GM18858 (cell line): ENCODE data around the gene SORL1.
"Not testable (repeated sequence)": the region's sequence is repeated elsewhere in the genome, so short reads cannot be mapped to it uniquely, and the experiment has no call there.

Source experiments
- ATAC-seq: cut with Tn5 transposase; IDR thresholded peaks from one replicate; pipeline ENCODE4 v1.9.1; 2021; ENCODE audit not compliant: unreplicated experiment

Gene SORL1

DNA sequence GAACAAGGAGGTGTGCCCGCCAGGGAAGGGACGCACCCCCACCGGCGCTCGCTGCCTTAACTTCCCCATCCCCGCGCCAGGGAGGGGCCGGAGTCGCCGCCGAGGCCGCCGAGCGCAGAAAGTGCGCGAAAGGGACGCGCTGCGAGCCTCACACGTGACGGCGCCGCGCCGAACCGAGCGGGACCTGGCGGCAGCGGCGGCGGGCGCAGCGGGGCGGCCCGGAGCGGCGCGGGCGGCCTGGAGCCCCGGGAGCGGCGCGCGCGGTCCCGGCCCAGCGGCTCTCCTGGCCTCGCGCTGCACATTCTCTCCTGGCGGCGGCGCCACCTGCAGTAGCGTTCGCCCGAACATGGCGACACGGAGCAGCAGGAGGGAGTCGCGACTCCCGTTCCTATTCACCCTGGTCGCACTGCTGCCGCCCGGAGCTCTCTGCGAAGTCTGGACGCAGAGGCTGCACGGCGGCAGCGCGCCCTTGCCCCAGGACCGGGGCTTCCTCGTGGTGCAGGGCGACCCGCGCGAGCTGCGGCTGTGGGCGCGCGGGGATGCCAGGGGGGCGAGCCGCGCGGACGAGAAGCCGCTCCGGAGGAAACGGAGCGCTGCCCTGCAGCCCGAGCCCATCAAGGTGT lies at the start of gene SORL1:
Gene SORL1, plus strand, starts transcription at position 329 of the 623 bp plus-strand sequence. Its CDS starts 18 bp downstream, at position 347.
- no peak for ATAC-seq

DNA sequence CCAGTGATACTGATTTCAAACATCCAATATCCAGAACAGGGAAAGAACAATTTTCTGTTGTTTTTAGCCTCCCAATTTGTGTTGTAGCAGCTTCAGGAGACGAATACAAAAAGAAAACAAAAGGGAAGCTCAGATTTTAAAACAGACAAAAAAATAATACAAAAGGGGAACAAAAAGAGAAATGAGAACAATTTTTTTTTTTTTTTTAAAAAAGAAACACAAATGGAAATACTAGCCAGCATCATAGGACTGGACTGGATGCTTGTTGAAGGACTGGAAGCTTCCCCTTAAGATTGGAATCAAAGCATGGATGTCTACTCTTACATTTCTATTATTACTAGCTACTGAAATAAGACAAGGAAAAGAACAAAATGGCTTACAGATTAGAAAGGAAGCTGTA lies 46.5 kb upstream of the SORL1 start:
- no peak for ATAC-seq

DNA sequence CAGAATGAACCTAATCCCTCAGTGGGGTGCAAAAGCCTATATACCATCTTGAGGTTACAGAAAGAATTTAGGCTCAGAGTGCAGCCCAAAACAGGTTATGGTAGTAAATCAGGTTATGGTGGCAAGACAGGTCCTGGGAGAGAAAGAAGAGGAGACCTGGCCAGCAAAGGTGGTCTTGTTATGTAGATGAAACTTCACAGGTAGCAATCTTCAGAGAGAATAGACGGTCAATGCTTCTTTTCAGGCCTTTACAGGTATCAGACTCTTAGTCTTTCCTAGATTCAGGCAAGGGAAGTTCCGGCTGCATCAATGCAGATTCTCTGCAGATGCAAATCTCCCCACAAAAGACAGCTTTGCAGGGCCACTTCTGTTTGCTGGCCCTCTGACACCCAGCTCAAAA lies 45.8 kb upstream of the SORL1 start:
- no peak for ATAC-seq

GRCh38 chr11:121408830-121409229 lies 43.3 kb upstream of the SORL1 start:
- ATAC-seq: no peak

DNA sequence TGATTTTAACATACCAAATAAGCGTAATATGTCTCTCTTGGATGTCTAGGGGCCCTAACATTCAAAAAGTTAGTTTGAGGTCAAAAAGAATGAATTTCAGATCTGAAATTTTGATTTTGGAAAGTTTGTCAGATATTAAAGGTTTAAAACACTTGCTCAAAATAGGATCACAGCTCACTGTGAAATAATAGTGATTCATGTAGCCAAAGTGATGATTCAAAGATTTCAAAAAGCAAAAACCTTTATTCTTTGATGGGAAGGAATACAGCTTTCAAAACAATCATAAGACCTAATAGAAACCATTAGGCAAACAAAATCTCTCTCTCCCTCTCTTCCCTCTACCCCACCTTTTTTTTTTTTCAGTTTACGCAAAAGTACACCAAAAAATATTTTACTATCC lies 42.1 kb upstream of the SORL1 start:
- not testable (repeated sequence) for ATAC-seq

DNA sequence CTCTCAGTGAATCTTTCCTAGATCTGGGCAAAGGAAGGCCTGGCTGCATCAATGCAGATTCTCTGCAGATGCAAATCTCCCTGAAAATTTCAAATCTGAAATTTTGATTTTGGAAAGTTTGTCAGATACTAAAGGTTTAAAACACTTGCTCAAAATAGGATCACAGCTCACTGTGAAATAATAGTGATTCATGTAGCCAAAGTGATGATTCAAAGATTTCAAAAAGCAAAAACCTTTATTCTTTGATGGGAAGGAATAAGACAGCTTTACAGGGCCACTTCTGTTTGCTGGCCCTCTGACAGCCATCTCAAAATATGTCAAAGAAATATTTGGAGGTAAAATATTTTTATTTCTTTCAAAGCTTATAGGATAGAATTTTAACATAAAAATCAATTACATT lies 40.8 kb upstream of the SORL1 start:
- not testable (repeated sequence) for ATAC-seq

DNA sequence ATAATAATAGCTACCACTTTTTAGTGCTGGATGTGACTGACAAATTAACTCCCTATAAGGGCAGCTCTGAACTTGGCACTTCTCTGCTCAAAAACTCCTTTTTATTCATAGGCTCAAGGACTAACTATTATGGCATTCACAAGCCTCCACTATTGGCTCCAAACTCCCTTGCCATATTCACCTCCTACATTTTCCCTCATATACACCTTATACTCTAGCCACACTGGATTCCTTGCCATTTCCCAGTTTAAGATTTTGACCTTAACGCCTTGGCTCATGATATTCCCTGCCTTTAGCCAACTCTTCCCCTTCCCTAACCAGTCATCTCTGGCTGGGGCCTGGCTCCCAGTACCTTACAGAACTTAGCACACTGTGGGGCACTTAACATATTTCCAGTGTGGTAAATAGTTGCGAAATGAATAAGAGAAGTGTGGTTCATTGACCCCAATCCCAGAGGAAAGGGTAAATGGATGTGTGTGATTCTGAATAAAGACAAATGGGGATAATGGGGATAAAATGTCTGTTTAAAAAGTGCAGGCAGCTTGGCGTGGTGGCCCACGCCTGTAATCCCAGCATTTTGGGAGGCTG lies 40.0 kb upstream of the SORL1 start:
- ATAC-seq: no peak

- ATAC-seq: no peak
These were observed 39.3 kb upstream of the SORL1 start for GRCh38 chr11:121412711-121413415.

DNA sequence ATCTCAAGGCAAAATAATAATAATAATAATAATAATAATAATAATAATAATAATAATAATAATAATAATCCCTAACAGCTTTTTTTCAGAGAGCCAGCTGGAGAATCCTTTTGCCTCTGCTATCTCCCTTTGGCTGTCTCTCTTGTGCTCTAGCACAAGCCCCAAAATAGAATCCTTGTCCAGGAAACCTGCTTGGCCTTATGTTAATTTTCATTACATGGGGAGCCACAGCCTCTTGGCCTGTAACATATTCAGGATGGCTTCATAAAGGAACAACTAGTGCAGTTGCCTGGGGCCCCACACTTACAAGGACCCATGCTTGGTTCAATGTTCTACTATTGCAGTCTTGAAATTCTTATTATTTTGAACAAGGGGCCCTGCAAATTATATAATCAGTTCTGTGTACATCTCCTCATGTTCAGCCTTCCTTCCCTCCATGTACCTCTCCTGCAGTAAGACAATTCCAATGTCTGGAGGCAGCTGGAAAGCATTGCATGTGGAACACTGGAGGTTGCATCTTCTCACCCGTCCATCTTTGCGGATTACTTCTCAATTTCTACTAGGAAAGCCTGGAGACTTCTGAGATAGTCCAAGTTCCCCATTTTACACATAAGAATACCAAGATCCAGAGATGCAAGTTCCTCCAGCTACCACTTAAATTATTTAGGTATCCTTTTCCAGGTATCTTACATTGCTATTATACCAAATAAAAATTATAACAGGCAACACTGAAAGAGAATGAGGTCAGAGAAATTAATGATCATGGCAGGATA lies 37.8 kb upstream of the SORL1 start:
- no peak for ATAC-seq

DNA sequence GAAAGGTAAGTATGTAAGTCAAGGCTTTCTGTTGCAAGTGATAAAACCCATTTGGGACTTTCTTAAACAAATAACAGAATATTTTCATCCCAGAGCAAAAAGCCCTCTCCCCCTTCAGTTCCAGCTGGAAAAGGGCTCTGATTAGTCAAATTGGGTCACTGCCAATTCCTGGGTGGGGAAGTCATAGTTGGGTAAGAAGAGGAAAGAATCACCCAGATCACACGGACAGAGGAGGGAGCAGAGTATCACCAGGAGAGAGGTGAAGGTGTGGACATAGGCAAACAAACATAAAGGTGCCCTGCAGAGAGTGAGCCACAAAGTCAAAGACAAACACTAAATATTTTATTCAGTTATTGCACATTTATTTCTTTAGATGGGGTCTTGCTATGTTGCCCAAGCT lies 36.3 kb upstream of the SORL1 start:
- no peak for ATAC-seq

- peak; percentile 40 for ATAC-seq
These were observed 35.0 kb upstream of the SORL1 start for GRCh38 chr11:121417055-121417551.

DNA sequence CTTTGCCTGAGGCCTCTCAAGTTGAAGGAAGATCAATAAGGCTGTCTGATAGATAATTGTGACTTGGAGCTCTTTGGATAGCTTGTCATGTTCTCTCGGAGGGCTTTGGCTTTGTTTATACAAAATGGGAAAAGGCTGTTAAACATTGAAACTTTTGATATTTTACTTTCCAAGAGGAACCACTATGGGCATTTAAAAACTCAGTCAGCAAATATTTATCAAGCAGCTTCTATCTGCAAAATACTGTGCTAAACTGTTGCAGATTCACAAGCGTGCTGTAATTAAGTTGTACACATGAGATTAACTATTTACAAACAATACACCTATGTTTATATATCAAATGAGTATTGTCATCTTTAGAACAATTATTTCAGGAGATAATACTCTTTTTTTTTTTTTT lies 34.5 kb upstream of the SORL1 start:
- no peak for ATAC-seq

DNA sequence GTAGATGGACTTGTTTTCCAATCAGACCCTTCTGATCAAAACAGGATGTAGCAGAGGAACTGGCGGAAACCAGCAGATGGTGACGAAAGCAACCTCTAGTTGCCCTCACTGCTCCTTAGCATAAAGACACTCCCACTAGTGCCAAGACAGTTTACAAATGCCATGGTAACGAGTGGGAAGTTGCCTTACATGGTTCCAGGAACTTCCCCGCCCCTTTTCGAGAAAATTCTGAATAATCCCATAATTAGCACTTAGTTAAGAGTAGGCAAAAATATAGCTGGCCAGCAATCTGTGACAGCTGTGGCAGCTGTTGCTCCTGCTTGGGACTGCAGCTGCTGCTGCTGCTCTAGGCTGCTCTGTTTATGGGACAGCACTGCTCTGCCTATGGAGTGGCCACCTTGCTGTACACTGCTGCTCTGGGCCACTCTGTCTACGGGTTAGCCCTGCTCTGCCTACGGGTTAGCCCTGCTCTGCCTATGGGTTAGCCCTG lies 33.4 kb upstream of the SORL1 start:
- peak; percentile 32 for ATAC-seq

DNA sequence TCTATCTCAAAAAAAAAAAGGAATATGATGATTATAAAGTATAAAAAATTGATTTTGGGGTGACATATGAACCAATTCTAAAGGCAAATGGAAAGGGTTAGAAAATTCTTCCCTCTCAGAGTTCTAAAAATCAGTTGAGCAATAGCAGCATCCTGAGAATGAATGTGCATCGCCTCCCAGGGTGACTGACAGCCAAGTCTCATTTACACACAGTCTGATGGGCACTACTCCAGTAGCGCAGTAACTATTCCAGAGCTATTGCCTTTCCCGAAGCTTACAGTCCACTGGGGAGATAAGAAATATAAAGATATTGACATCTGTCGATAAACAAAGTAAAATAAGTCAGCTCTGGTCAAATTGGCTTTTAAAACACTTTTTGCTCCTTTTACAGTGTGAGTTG lies 32.3 kb upstream of the SORL1 start:
- ATAC-seq: no peak

GRCh38 chr11:121420398-121420797 lies 31.7 kb upstream of the SORL1 start:
- ATAC-seq: no peak

DNA sequence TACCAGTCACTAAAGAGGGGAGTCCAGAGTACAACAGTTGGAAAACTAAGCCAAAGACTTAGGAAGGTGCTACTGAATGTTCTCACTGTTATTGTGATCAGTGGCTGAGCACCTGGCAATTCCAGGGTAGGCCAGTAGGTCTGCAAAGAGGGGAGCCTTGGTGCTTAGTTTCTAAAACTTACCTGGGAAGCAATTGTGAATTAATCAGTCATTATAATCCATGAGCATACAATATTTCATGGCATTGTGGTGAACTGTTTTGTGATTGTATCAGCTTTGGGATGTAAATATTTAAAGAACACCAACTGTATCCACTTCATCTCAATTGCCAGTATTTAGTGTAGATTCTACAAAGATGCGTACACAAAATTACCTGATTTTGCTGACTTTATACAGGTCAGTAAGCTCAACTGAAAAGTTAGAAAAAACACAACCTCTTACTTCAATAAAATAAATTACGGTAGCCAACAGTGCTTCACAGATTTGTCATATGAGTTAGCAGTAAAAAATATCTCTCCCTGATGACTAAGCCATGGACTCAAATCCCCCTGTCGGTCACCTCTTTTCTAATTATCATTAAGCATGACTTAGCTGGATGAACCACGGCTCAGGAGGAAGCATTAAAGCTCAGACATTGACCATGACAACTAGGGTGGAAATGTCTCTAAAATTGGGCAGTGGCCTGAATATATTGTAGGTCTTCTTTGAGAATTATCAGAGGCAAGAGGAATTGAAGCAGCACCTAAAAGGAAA lies 30.8 kb upstream of the SORL1 start:
- no peak for ATAC-seq

GRCh38 chr11:121422675-121423074 lies 29.4 kb upstream of the SORL1 start:
- ATAC-seq: no peak

GRCh38 chr11:121425828-121426227 lies 26.3 kb upstream of the SORL1 start:
- no peak for ATAC-seq

GRCh38 chr11:121426476-121427399 lies 25.4 kb upstream of the SORL1 start:
- ATAC-seq: no peak

DNA sequence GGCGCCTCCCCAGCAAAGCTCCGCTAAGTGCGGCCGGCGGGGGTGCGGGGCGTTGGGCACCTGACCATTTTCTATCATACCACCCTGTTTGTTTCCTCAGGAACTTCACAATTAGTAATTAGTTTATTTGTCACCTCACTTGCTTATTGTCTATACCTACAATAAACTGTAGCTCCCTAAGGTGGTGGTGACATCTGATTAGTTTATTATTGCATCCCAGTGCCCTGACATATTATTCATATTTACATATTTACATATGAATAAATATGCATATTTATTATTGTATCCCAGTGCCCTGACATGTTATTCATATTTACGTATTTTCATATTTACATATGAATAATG lies 24.7 kb upstream of the SORL1 start:
- ATAC-seq: no peak
